GOT3 (cell line): Measurements from ENCODE around the gene COPS7A.

Experiments used
- DNase-seq: peaks from one replicate; lab custom pipeline; 2025; ENCODE audit warnings: mixed read lengths; lab: John Stamatoyannopoulos, UW

Gene COPS7A, protein sequence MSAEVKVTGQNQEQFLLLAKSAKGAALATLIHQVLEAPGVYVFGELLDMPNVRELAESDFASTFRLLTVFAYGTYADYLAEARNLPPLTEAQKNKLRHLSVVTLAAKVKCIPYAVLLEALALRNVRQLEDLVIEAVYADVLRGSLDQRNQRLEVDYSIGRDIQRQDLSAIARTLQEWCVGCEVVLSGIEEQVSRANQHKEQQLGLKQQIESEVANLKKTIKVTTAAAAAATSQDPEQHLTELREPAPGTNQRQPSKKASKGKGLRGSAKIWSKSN

DNA sequence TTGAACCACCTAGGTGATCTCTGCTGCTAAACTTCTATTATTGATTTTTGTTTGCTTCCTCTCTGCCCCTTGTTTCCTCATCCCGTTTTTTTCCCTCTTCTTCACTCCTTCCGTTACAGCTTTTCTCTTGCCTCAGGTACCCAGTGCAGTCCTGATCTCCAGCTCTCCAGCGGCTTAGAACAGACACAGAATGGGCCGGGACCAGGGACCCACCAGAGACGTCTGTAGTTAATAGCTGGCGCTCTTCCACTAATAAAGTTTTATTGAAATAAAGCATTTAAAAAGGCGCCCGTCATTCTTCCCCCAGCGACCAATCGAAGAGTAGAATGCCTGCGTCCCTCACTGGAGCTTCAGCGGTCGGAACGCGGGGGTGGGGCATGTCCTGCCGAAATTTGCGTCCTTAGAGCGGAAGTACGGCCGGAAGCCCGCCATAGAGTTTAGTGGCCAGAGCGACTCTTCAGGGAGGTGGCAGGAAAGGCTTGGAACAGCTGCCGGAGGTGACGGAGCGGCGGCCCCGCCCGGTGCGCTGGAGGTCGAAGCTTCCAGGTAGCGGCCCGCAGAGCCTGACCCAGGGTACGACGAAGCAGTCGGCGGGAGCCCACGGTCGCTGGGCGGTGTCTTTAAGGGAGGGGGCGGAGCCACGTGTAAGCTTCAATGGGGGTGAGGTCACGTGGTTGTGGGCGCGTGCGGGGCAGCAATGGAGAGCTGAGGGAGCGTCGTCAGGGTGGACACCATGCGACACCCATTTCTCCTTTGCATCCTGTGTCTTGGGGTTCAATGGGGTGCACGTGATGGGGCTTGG, at the start of gene COPS7A:
TSS of gene COPS7A (plus strand) at position 440 of the 802 bp plus-strand sequence. CDS start 611 bp downstream, outside the sequence.
- peak; percentile 92 for DNase-seq

DNA sequence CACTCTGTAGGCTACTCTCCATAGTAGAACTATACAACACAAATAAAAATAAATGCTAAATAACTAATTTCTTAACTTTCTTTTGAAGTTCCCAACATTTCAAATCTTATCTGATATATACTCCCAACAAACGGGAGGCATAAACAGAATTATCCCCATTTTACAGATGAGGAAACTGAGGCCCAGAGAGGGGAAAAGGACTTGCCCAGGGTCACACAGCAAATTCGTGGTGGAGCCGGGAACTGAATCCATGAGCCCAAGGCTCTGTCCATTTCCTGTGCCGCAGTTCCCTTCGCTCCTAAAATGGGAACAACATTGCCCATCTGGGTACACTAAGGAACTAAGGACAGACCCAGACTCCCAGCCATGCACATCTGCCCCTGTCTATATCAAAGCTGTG, 46.9 kb upstream of the COPS7A start:
- DNase-seq, result no peak

DNA sequence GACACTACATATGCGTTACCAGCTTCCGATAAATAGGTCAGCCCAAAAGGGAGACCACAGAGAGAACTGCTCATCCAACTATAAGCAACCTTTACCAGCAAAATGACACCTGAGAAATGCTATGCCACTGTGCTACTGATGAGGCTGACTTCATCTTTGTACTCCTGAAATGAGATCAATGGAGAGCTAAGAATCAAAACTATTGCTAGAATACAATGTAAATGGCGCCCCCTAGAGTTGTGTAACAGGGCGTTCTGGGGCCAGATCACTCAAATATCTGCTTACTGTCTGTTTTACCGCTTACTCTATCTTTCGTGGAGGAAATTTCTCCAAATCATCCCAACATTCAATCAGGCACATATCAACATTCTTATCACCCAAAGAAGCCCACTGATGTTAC, 39.2 kb upstream of the COPS7A start:
- DNase-seq, result no peak

DNA sequence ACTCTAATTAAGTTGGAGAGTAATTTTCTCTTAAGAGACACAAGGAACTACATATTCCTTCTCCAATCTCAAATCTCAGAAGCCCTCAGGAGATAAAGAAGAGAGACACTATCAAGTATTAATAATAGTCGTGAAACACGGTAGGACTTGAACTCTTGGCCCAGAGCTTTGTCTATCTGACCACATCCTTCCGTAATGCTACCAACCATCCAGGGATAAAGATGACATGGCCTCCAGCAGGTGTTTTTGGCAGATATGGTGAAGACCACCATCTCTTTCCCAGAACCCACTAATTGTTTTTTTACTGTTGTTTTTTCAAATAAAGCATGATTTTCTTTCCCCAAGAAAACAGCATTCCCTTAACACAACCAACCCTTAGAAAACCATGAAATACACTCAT, 38.0 kb upstream of the COPS7A start:
- DNase-seq, result no peak

DNA sequence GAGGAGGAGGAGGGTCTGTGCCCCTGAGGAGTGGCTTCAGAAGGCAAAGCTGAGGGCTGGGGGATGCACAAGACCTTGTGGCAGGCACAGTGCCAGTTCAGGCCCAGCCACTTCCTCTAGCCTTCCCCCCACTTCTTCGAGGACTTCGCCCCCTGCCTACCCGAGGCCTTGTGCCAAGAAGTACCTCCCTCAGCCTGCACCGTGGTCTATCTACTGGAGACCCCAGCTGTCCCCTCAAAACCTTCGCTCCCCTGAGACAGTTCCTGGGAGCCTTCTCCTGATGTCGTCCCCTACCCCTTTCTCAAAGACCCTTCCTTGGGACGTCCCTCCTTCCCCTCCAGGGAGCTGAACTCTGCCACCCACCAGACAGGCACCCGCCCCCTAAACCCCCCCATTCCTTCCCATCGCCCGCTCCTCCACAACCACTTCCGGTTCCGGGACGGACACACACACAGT, 35.3 kb upstream of the COPS7A start:
- no peak for DNase-seq

DNA sequence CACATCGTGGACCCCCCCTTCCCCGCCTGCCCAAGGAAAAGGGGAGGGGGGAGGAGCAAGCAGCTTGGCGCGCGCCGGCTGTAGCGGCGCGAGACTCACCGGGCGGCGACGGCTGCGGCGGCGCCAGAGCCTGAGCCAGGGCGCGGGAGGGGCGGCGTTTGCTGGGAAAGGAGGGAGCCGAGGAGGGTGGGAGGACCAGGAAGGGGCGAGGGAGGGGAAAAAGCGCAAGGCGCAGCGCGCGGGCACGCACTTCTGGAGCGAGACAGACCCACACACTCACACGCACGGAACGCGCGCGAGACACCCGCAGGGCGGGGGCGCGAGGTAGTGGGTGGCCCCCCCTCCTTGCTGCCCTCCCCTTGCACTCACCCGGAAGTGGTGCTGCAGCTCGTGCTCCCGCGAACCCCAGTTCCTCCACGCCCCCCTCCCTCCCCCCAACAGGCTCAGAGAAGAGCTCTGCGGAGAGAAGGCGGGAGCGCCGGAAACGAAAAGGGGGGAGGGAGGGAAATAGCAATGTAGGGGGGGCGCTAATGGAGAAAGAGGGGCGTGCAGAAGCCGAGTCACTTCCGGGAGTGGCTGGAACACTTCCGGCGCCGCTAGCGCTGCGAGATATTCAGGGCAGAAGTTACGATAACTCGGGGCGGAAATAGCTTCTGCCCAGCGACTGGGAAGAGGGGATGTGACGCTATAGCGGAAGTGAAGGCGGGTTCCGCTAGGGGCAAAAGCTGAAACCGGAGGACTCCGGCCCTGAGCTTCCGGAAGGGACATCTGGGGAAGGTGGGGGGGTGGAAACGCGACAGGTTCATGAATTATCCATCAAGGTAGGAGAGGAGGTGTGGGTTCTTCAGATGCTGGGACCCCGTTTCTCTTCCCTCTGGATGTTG, 34.6 kb upstream of the COPS7A start, which contains the start of gene ZNF384:
TSS of gene ZNF384 (minus strand) at position 377 of the 884 bp plus-strand sequence. CDS start 9,855 bp downstream, outside the sequence.
- peak; percentile 84 for DNase-seq

DNA sequence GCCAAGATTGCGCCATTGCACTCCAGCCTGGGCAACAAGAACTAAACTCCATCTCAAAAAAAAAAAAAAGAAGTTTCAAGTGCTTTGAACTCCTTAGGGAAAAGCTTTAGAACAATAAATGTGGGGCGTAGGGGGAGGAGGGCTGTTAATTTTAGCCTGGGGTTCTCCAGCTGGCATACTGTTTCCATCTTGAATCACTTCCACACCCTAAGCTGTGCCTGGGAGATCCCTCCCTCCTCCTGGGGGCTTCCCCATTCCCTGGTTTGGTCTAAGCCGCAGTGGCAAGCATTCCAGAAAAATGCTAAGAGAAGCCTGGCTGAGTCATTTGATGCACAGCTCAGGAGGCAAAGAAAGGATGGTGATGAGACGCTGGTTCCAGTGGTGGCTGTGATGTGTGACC, 32.4 kb upstream of the COPS7A start:
- peak; percentile 16 for DNase-seq

DNA sequence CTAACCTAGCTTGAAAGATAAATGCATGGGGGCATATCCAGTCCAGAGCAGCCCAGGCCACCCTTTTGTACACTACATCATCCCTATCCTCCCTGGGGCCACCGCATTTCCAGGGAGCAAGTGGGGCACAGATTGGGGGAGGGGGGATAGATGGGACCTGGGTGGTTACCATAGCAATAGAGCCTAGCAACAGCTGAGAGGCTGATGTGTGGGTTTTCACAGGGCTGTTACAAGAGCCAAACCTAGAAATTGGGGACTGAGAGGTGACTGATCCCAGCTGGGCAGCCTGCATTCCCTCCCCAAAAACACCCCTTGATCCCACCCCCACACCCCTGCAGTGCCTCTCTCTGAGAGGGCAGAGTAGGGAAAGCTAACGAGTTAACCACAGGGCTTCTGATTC, 31.0 kb upstream of the COPS7A start:
- DNase-seq, result no peak

DNA sequence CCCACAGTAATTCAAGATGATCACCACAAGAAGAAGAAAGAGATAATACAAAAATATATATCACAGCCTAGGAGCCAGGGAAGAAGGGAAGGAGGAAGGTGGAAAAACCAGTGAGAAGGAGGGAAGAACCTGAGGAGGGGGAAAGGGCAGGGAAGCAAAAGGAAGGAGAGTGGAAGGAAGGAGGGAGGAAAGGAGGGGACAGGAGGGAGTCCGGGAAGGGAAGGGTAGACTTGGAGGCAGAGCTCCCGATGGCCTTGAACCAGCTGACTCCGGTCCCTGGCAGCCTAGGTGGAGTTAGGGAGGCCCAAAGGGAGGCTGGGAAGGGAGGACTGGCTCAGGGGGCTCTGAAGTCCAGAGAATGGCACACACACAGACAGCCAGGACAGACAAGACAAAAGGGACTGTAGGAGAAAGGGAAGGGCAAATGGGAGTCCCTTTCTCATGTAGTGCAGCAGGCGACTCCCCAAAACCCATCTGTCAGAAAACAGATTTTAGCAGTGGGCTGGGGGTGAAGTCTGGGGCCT, 30.0 kb upstream of the COPS7A start:
- no peak for DNase-seq

DNA sequence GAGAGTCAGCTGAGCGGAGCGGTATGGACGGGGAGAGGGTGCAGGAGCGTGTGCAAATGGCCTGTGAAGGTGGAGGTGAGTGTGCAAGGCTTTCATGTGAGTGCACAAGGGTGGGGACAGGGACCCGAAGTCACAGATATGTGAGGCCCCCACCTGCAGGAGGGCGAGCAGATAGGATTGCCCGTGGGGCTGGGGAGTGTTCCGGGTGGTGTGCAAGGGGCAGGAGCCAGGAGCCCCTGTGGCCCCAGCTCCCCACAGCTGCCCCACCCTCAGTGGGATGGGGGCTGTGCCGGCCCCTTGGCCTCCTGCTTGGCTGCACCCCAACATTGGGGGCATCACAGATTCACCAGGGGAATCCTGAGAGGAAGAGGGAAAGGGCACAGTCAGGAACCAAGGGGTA, 29.1 kb upstream of the COPS7A start:
- DNase-seq, result no peak

DNA sequence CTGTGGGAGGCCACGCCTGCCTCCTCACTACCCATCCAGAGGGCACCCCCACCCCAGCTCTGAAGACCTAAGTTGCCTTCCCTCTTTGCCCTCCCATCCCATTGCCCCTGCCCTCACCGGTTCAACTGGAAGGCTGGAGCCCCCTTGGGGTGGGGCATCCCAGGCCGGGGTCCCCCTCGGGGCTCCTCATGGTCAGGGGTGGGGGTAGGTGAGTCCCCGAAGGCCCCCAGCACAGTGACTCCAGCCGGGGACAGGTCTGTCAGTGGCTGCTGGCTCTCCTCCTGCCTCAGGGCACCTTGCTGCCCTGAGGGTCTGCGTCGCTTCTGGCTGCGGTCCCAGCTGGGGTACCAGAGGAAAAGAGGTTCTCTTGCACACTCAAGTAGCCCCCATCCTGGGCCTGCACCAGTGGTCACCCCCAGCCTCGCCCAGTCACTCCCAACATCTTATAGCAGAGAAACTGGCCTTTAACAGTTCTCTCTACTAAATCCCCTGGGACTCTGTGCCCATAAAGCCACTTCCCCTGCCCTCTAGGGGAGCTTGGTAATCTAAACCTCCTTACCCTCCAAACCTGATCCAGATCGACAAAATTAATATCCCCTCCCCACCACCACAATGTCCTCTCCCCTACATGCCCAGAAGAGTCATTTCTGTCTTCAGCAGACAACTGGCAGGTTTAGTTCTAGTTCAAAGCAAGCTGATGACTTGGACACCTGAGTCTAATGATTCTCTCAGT, 28.4 kb upstream of the COPS7A start:
- DNase-seq, result no peak

DNA sequence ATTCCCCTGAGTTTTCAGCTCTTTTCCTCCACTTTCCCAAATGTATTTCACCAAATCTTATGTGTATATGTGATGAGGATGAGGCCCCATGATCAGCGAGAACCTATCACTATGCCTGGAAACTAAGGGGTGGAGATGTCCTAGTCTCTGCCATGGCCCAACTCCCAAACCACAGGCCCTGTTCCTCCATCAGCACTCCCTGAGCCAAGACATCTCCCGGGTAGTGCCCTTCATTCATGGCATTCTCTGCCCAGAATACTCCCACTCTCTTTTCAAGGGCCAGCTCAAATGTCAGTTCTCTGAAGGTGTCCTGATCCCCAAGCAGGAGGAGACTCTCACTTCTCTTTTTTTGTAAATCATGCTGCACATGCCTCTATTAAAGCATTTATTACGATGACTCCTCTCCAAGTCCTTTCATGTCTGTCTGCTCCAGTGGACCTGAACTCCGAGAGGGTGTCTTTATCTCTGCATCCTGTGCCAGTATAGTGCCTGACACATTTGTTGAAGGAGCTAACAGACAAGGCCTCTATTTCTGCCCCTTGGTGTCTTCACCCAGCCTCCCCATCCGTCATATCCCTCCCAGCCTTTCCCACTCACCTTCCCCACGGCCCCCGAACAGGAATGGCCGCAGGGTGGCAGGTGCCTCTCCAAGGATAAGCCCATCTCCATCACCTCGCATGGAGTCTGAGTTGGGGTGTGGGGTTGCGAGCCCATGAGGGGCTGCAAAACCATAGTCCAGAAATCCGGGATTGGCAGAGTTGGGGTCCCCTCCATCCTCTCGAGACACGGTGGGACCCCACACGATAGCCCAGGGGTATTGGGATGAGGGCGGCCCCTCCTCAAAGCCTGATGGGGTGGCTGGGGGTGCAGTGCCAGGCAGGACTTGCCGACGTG, 26.9 kb upstream of the COPS7A start:
- no peak for DNase-seq

DNA sequence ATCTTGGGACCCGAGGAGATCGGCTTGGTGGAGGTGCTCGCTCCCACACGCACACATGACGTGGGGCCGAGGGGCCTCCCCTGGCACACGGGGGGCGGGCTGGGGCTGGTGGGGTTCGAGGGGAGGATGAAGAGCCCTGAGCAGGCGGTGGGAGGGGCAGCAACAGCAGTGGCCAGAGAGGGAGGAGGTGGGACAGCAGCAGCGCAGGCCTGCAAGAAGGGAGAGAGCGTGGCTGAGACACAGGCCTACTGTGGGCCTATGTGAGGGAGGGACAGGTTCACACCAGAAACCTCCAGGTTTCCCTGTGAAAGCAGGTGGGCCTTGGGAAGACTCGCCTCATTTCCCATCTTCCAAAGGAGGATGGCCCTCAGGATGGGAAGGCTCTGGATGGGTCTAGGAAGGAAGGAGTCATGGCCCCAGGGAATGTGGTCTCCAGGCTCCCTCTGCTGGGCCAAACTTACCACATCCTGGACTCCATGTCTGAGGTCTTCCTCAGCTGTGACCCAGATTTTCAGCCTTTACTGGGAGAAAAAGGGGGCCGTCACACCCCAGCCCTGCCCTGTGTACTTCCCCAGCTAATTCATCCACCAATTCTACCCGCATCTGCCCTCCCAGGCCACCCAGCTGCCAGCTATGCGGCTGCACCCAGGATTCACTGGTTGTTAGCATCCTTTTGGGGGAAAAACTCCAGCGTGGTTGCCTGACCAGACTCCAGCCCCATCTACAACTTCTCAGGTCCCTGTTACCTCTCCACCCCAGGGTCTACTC, 26.1 kb upstream of the COPS7A start:
- no peak for DNase-seq

DNA sequence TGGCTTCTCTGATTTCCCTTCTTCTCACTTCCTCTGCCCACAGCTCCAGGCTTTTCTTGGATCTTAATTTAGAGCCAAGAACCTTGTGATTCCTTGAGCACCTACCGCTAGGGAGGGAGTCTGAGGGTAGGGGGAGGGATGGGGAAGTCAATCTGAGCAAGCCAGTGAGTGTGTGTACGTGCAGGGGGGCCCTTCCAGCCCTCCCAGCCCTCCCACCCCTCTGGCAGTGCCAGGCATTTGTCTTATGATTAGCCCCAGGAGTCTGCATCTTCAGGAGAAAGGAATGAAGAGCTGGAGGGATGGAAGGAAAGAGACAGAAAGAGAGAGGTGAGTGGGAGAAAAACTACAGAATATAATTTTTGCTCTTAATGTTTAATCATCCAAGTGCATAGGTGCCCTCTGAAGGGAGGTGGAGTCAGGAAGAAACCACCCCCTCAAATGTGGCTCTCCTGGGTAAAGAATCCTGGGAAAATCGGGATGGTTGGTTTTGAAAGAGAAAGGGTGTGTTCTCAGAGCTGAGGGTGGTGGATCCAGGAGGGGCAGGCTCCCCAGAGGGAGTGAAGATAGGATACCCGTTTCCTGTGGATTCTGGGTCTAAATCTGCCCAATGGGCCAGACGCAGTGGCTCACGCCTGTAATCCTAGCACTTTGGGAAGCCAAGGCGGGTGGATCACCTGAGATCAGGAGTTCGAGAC, 25.3 kb upstream of the COPS7A start:
- no peak for DNase-seq

DNA sequence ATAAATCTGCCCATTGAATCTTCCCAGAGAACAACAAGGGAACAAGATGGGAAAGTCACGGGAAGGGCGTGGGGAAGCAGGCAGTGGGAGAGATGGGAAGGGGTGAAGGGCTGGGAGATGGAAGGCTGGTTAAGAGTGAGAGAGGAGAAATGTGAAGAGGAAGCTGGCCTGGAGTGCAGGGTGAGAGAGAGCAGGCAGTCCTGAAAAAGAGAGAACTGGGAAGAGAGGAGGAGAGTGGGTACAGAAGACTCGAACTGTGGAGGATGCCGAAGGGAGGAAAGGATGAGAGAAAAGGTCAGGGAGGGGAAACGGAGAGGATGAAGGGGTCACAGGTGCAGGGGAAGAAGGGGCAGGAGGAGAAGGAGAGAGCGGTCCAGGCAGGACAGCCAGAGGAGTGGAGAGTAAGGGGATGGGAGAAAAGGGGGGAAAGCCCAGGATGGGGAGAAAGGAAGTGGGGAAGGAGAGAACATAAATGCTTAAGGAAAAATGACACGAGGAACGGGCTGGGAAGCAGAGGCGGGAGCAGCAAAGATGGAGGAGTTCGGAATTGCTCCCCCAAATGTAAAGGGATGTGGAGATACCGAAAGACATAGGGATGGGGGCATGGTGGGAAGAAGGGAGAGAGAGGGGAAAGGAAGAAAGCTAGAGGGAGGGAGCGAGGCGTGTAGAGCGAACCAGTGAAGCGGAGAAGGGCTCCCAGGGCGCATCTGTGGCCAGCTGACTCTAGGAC, 24.4 kb upstream of the COPS7A start:
- DNase-seq, result no peak

DNA sequence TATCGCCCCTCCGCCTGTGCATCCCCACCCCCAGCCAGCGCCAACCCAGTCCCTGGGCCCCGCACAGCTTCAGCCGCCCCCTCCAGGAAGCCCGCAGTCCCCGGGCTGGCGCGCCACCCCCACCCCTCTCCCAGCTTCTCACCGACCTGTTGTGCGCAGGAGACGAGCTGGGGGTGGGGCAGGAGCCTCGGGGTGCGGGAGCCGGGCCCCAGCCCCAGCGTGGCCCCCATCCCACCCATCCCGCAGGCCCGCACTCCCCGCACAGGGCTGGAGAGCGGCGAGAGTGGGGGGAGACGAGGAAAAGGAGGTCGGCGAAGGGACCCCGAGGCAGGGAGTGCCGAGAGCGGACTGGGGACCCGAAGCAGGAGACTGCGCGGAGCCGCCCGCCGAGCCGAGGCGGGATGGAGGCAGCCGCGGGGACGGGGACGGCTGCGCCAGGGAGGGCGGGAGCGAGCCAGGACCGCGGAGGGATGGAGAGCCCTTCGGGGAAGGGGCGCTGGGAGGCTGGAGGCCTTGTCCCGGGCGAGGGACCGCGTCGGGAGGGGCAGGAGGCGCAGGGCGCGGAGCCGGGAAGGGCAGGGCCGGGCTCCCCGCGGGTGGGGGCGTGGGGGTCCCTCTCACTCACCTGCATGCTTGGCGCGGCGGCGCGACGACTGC, 23.7 kb upstream of the COPS7A start:
- DNase-seq, result no peak

DNA sequence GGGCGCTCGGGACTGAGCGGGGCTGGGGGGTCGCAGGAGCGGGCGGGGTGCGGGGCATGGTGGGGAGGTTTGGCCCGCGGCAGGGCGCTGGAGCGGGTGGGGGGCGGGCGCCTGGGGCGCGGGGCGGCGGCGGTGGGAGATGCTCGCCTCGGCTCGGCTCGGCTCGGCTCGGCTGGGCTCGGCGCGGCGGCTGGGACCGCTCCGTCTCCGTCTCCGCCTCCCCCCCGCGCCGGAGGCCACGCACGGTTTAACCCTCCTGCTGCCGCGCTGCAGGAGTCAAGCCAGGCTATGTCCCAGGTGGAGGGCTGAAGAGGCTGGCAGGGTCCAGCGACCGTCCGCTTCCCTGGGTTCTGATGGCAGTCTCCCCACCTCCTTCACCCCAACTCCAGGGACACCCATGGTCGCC, 23.2 kb upstream of the COPS7A start, which contains the start of gene PIANP:
TSS of gene PIANP (minus strand) at position 170 of the 406 bp plus-strand sequence. CDS start 2,754 bp downstream, outside the sequence.
- no peak for DNase-seq
